Measurements from ENCODE around the gene GAS2L2. TPM values are rescaled to one million over a fixed set of nuclear protein-coding genes. Genes with fewer than 3 reads are reported as not detected.
A peak's percentile ranks its signal among the peaks of the same experiment; 100 is the strongest.

Gene GAS2L2
- total and polyA plus RNA-seq, 4 donors: not detected

- Histone ChIP-seq H3K4me3 (ENCODE audit: low read depth in 1 of 3, low read length in 3 of 3) (peak overlapping the region in 2 of 3 donors; percentile 53 to 57), H3K9me3 (ENCODE audit: control insufficient read depth in 4 of 4, low read length in 3 of 4) (no peaks in the 10 kb centered on the region), H3K9ac (ENCODE audit: low read depth in 1 of 2, low read length in 2 of 2) (peak overlapping the region in 1 of 2 donors; percentile 21), H3K4me1 (ENCODE audit: control insufficient read depth in 4 of 4, insufficient read depth in 4 of 4, low read length in 3 of 4) (peaks cover 2 to 12% (median 6%) of the 10 kb centered on the region in 4 donors), H3K27ac (ENCODE audit: low read depth in 1 of 2, low read length in 2 of 2) (no peak overlapping the region), H3K27me3 (ENCODE audit: control insufficient read depth in 4 of 4, insufficient read depth in 4 of 4, low read length in 3 of 4) (no peaks in the 10 kb centered on the region), H3K36me3 (ENCODE audit: control insufficient read depth in 4 of 4, insufficient read depth in 3 of 4, low read depth in 1 of 4, low read length in 3 of 4) (no peaks in the 10 kb centered on the region)
- TF ChIP-seq SP1 (IDR thresholded peaks at IDR 0.05) (peak; percentile 35), GABPA (IDR thresholded peaks at IDR 0.05 in 1 of 2, conservative IDR thresholded peaks at IDR 0.05 in 1 of 2) (no peak), TAF1 (conservative IDR thresholded peaks at IDR 0.05) (no peak), FOXA1 (IDR thresholded peaks at IDR 0.05) (peak; percentile 19), REST (IDR thresholded peaks at IDR 0.05) (no peak), YY1 (IDR thresholded peaks at IDR 0.05) (no peak), RAD21 (IDR thresholded peaks at IDR 0.05) (peak; percentile 85 to 91), NR2F2 (IDR thresholded peaks at IDR 0.05) (no peak), JUND (IDR thresholded peaks at IDR 0.05) (no peak), ZBTB33 (IDR thresholded peaks at IDR 0.05) (no peak), MAX (IDR thresholded peaks at IDR 0.05) (no peak), HNF4A (conservative IDR thresholded peaks at IDR 0.05) (peak in 1 of 2 donors; percentile 18), FOXA2 (IDR thresholded peaks at IDR 0.05) (no peak), RXRA (IDR thresholded peaks at IDR 0.05) (no peak), CTCF (IDR thresholded peaks at IDR 0.05; ENCODE audit: low read depth, low read length, missing input control) (peak; percentile 96), EGR1 (IDR thresholded peaks at IDR 0.05; ENCODE audit: low read depth in 2 of 2) (no peak), HNF4G (IDR thresholded peaks at IDR 0.05) (no peak)
- TF ChIP-seq, protein P1, sequence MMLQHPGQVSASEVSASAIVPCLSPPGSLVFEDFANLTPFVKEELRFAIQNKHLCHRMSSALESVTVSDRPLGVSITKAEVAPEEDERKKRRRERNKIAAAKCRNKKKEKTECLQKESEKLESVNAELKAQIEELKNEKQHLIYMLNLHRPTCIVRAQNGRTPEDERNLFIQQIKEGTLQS (IDR thresholded peaks at IDR 0.05): no peak
- 7% methylated on average over 75 of the region's 75 CpGs for WGBS
- DNase-seq (ENCODE audit: low spot score): peak; percentile 90
Observed at GRCh38 chr17:35764123-35764991, 11.3 kb upstream of the GAS2L2 start.
